Measurements from ENCODE around the gene HTT.
A peak's percentile ranks its signal among the peaks of the same experiment; 100 is the strongest.
"Not testable (repeated sequence)": the region's sequence is repeated elsewhere in the genome, so short reads cannot be mapped to it uniquely, and the experiment has no call there.

HTT gene

GRCh38 chr4:3160438-3160837 is 86.0 kb downstream of the HTT start:
- H2AFZ ChIP-seq (ENCODE audit: low read length) = no peak overlapping the region
- H3K36me3 ChIP-seq (replicated peaks; ENCODE audit: insufficient read depth, low read length) = no peaks in the 10 kb centered on the region

GRCh38 chr4:3161044-3161443 is 86.6 kb downstream of the HTT start:
- H3K36me3 ChIP-seq (replicated peaks; ENCODE audit: insufficient read depth, low read length); H3K4me2 ChIP-seq (ENCODE audit: low read depth, low read length); H3K27me3 ChIP-seq (replicated peaks; ENCODE audit: insufficient read depth, low read length): not testable (repeated sequence)

More at GRCh38 chr4:3160438-3160837, 86.0 kb downstream of the HTT start:
- Histone ChIP-seq H3K9me2 (replicated peaks; ENCODE audit: insufficient read depth, low read length) (no peaks in the 10 kb centered on the region), H3K4me2 (ENCODE audit: low read depth, low read length) (no peak overlapping the region), H4K20me1 (ENCODE audit: insufficient read depth, low read length) (no peaks in the 10 kb centered on the region), H3K9ac (ENCODE audit: low read length) (no peak overlapping the region), H3K27ac (ENCODE audit: low read length) (no peak overlapping the region), H3K27me3 (replicated peaks; ENCODE audit: insufficient read depth, low read length) (no peaks in the 10 kb centered on the region), H3K9me3 (replicated peaks; ENCODE audit: insufficient read depth, low read length) (no peaks in the 10 kb centered on the region), H3F3A (ENCODE audit: insufficient read depth, low read length) (no peaks in the 10 kb centered on the region), H3K79me2 (ENCODE audit: low read length) (no peaks in the 10 kb centered on the region), H3K4me3 (ENCODE audit: low read length) (no peak overlapping the region), H3K4me1 (ENCODE audit: low read length) (no peaks in the 10 kb centered on the region)
- no peak for DNase-seq
- TF ChIP-seq EZH2phosphoT487 (IDR thresholded peaks at IDR 0.05; ENCODE audit: low read length) = no peak
- no peak for TF ChIP-seq CTCF (IDR thresholded peaks at IDR 0.05; ENCODE audit: low read length)
- no peak for TF ChIP-seq EZH2 (optimal IDR thresholded peaks at IDR 0.05; ENCODE audit: low read depth, low read length)

GRCh38 chr4:3166434-3166833 is 92.0 kb downstream of the HTT start:
- H3K4me3 ChIP-seq (ENCODE audit: low read length); H3K36me3 ChIP-seq (replicated peaks; ENCODE audit: insufficient read depth, low read length); H3K9me3 ChIP-seq (replicated peaks; ENCODE audit: insufficient read depth, low read length); H4K20me1 ChIP-seq (ENCODE audit: insufficient read depth, low read length); H3K27me3 ChIP-seq (replicated peaks; ENCODE audit: insufficient read depth, low read length); H3K4me2 ChIP-seq (ENCODE audit: low read depth, low read length); H3K9me2 ChIP-seq (replicated peaks; ENCODE audit: insufficient read depth, low read length); H3K79me2 ChIP-seq (ENCODE audit: low read length); H3K9ac ChIP-seq (ENCODE audit: low read length); H3K27ac ChIP-seq (ENCODE audit: low read length); DNase-seq; H3F3A ChIP-seq (ENCODE audit: insufficient read depth, low read length); H2AFZ ChIP-seq (ENCODE audit: low read length); H3K4me1 ChIP-seq (ENCODE audit: low read length): not testable (repeated sequence)

More at GRCh38 chr4:3161044-3161443, 86.6 kb downstream of the HTT start:
- DNase-seq; H3K9me3 ChIP-seq (replicated peaks; ENCODE audit: insufficient read depth, low read length); H4K20me1 ChIP-seq (ENCODE audit: insufficient read depth, low read length); H3K27ac ChIP-seq (ENCODE audit: low read length); H3K4me1 ChIP-seq (ENCODE audit: low read length); H3F3A ChIP-seq (ENCODE audit: insufficient read depth, low read length); H3K9me2 ChIP-seq (replicated peaks; ENCODE audit: insufficient read depth, low read length); H3K9ac ChIP-seq (ENCODE audit: low read length); H3K79me2 ChIP-seq (ENCODE audit: low read length); H3K4me3 ChIP-seq (ENCODE audit: low read length); H2AFZ ChIP-seq (ENCODE audit: low read length): not testable (repeated sequence)

DNA sequence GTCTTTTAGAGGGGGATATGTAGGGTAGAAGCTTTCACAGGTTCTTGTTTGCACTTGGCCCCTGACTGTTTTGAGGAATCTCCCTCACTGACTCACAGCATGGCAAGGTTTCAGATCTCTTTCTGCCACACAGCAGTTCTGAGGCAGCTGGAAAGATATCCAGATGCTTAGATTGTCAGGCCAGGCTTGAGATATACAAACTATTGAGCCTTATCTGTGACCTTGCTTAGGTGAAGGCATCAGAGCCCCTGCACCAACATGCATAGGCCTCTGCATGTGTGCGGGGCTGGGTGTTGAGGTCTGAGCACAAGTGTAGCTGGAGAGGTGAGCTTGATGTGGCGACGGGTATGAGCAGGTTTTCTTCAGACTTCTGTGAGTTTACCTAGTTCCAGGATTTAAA is 93.5 kb downstream of the HTT start:
- Histone ChIP-seq H3K36me3 (replicated peaks; ENCODE audit: insufficient read depth, low read length) (no peaks in the 10 kb centered on the region), H3F3A (ENCODE audit: insufficient read depth, low read length) (no peaks in the 10 kb centered on the region), H2AFZ (ENCODE audit: low read length) (no peak overlapping the region), H3K9me2 (replicated peaks; ENCODE audit: insufficient read depth, low read length) (no peaks in the 10 kb centered on the region), H3K4me3 (ENCODE audit: low read length) (no peak overlapping the region), H3K27me3 (replicated peaks; ENCODE audit: insufficient read depth, low read length) (no peaks in the 10 kb centered on the region), H4K20me1 (ENCODE audit: insufficient read depth, low read length) (no peaks in the 10 kb centered on the region), H3K4me1 (ENCODE audit: low read length) (no peaks in the 10 kb centered on the region), H3K27ac (ENCODE audit: low read length) (peak overlapping the region; percentile 11; the same call in 1 of the 2 replicates), H3K9ac (ENCODE audit: low read length) (no peak overlapping the region), H3K79me2 (ENCODE audit: low read length) (no peaks in the 10 kb centered on the region), H3K4me2 (ENCODE audit: low read depth, low read length) (no peak overlapping the region), H3K9me3 (replicated peaks; ENCODE audit: insufficient read depth, low read length) (no peaks in the 10 kb centered on the region)
- TF ChIP-seq EZH2 (optimal IDR thresholded peaks at IDR 0.05; ENCODE audit: low read depth, low read length) = no peak
- TF ChIP-seq CTCF (IDR thresholded peaks at IDR 0.05; ENCODE audit: low read length) = no peak
- TF ChIP-seq EZH2phosphoT487 (IDR thresholded peaks at IDR 0.05; ENCODE audit: low read length) = no peak
- DNase-seq = no peak
